NCI-H2196 (cell line): ENCODE measurements around the gene MELK.
A peak's percentile ranks its signal among the peaks of the same experiment; 100 is the strongest.
"Not testable (repeated sequence)": the region's sequence is repeated elsewhere in the genome, so short reads cannot be mapped to it uniquely, and the experiment has no call there.

Experiments used
- DNase-seq: peaks from one replicate; lab custom pipeline; 2025; ENCODE audit not compliant: unreplicated experiment; lab: John Stamatoyannopoulos, UW

The MELK gene

DNA sequence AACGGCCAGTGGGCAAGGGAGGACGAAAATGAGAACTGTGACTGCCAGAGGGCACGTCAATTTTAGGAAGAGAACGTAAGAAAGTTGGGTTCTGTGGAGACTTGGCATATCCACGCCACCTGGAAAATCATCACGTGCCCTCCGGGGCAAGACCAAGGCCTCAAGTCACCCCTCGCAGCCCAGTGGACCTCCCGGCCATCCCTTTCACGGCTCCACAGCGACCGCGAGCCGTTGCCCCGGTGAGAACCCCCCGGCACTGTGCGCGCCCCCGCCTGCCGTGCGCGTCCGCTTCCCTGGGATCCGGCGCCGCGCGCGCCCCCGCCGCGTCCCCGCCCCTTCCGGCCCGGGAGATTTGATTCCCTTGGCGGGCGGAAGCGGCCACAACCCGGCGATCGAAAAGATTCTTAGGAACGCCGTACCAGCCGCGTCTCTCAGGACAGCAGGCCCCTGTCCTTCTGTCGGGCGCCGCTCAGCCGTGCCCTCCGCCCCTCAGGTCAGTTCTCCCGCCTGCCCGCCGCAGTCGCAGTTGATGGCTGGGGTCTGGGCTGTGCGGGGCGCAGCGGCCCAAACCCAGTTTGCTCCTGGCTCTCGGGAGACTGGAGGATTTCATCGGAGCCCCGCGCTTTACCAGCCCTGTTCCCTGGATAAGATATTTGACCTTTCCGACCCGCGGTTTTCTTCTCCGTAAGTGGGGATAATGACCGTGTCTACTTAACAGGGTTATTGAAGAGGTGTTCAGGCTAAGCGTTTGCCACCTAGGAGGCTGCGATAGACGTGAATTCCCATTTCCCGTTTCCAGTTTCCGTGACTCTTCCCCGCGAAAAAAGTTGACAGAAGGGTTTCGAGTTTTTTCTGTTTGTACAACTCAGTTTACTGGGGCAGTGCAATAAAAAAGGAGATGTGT lies at the start of gene MELK:
MELK (plus strand) TSS at position 381 of the 904 bp plus-strand sequence. CDS start 8,787 bp downstream, outside the sequence.
- DNase-seq = peak; percentile 87

DNA sequence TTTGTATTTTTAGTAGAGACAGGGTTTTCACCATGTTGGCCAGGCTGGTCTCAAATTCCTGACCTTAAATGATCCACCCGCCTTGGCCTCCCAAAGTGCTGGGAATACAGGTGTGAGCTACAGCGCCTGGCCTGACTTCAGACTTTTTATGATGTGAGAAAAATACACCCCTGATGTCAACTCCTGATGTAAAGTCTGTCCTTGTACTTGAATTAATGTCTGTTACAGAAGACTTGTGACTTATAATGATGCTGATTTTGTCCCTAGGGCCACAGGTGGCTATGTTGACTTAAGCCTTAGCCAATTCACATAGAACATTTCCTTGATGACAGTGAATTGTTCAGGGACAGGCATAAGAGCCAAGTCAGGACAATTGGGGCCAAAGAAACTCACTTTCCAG lies 42.5 kb upstream of the MELK start:
- no peak for DNase-seq

DNA sequence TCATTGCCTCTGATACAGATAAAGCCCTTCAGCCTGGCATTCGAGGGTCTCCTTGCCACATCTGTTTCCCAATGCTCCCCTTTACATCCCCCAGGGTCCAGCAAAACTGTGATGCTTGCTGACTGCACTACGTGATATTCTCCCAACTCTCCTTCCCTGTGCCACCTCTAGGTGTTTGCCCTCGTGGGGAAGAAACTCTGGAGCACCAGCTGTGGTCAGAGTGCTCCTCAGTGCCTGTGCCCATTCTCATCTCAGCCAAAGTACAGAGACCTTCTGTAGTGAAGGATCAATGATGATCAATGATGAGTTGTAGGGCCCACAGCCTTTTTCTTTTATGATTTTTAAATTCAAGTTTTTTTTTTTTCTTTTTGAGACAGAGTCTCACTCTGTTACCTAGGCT lies 40.3 kb upstream of the MELK start:
- DNase-seq = no peak

DNA sequence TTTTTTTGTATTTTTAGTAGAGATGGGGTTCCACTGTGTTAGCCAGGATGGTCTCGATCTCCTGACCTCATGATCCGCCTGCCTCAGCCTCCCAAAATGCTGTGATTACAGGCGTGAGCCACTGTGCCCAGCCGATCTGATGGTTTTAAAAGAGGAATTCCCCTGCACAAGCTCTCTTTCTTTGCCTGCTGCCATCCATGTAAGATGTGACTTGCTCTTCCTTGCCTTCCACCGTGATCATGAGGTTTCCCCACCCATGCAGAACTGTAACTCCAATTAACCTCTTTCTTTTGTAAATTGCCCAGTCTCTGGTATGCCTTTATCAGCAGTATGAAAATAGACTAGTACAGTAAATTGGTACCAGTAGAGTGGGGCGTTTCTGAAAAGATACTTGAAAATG lies 39.0 kb upstream of the MELK start:
- DNase-seq = not testable (repeated sequence)

DNA sequence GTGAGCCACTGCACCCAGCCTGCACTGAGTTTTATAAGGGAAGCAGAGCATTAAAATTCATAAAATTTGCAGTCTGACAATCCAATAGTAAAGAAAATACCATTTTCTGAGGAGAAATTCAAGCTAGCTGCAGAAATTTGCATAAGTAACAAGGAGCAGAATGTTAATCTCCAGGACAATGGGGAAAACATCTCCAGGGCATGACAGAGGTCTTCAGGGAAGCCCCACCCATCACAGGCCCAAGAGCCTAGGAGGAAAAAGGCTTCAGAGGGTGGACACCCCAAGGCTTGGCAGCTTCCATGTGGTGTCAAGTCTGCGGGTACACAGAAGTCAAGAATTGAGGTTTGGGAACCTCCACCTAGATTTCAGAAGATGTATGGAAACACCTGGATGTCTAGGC lies 37.6 kb upstream of the MELK start:
- no peak for DNase-seq

DNA sequence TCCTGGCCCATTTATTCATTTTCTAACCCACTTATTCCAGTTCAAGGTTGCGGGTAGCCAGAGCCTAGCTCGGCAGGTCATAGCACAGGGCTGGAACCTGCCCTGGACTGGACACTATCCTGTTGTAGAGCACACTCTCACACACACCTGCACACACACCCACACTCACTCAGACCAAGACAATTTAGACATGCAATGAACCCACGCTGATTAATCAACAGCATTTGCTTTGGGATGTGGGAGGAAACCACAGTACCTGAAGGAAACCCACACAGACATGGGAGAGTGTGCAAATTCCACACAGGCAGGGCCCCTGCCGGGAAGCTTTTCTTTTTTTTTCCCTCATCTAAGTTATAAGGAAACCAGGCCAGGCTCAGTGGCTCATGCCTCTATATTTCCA lies 34.8 kb upstream of the MELK start:
- DNase-seq = no peak

DNA sequence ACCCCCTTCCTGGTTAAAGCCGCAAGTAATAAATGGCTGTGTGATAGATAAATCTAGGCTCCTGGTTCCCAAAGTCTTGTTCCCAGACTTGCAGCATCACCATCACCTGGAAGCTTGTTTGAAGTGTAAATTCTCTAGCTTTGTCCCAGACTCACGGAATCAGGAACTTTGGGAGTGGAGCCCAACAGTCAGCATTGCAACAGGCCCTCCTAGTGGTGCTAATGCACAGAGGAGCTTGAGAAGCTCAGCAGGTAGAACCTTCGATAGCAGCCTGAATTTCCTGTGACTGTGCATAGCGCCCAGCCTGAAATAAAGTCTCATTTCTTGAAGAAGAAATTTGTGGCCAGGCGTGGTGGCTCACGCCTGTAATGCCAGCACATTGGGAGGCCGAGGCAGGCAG lies 30.3 kb upstream of the MELK start:
- DNase-seq = no peak

DNA sequence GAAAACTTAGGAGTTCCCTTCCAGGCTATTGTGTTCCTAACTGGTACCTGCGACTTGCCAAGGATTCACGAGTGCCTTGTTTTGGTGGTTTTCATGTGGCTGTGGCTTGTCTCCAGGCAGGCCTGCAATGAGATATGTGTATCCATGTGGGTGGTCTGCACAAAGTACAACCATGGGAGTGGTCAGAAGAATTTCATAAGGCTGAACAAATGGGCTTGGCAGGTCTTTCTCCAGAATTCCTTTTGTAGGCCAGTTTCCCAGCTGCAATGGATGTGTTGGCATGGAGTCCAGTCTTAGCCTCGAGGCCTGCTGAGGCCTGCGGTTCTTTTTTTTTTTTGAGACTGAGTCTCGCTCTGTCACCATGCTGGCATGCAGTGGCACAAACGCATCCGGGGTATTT lies 28.8 kb upstream of the MELK start:
- DNase-seq = no peak

DNA sequence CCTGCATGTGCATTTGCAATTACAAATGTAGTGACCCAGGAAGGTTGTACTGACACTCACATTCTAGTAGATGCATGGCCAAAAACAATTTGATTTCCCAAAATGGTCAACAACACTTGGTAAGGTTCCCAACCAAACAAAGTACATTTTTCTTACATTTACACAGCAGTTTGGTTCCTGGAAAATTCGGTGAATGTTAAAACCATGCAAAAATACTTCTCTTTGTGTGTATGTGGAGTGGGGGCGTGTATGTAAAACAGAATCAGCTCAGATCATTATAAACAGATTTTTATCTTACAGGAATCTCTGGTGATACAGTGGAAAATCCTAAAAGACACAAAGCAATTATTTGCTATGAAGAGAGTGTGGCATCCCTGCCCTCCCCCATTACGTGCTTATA lies 25.1 kb upstream of the MELK start:
- no peak for DNase-seq

DNA sequence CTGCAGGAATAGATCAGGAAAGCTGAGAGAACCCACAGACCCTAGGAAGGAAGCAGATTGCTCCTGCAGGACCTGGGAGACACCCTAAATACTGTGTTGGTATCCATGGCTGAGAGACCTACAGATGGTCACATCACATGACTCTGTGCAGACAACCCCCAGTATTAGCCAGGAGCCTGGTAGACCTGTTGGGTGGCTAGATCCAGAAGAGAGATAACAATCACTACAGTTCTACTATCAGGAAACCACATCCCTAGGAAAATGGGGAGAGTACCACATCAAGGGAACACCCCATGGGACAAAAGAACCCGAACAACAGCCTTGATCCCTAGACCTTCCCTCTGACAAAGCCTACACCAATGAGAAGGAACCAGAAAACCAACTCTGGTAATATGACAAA lies 24.2 kb upstream of the MELK start:
- DNase-seq = no peak

DNA sequence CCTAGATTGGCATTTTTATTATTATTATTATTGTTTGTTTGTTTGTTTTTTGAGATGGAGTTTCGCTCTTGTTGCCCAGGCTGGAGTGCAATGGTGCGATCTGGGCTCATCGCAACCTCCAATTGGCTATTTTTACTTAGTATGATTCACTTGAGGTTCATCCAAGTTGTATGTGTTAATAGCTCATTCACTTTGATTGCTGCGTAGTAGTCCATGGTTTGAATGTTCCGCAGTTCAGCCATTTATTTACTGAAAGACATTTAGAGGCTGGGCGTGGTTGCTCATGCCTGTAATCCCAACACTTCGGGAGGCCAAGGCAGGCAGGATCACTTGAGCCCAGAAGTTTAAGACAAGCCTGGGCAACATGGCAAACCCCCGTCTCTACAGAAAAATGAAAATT lies 22.6 kb upstream of the MELK start:
- no peak for DNase-seq

DNA sequence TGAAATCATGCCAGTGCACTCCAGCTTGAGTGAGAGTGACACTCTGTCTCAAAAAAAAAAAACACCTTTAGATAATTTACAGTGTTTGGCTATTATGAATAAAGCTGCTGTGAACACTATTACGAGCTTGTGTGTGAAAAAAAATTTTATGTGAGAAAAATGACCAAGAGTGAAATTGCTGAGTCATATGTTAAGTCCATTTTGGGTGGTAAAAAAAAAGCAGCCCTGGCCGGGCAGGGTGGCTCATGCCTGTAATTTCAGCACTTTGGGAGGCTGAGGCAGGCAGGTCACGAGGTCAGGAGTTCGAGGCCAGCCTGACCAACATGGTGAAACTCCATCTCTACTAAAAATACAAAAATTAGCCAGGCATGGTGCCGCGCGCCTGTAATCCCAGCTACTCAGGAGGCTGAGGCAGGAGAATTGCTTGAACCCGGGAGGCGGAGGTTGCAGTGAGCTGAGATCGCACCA lies 22.0 kb upstream of the MELK start:
- not testable (repeated sequence) for DNase-seq

DNA sequence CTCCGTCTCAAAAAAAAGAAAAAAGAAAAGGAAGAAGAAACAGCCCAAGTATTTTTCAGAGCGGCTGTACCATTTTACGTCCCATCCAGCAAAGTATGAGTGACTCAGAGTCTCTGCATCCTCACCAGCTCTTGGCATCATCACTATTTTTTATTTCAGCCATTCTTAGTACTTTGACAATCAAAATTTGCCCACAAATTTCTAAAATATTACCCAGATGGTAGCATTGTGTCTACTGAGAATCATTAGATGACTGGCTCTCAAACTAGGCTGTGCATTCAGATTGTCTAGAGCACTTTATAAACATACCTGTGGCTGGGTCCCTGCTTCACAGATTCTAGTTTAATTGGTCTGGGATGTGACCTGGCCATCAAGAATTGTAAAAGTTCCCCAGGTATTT lies 21.6 kb upstream of the MELK start:
- DNase-seq = no peak

DNA sequence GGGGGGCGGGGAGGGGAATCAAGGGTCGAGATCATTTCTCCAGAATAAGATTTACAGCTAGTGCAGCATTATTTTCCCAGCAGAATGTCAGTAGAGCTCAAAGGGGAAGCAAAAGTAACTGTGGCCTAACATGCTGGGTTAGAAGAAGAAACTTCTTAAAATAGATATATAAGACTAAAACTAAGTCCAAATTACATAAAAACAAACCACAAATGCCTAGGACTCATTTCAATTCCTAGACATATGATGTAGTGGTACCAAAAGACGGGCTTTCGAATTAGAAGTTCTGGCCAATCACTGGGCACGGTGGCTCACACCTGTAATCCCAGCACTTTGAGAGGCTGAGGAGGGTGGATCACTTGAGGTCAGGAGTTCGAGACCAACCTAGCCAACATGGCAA lies 20.8 kb upstream of the MELK start:
- DNase-seq = no peak

DNA sequence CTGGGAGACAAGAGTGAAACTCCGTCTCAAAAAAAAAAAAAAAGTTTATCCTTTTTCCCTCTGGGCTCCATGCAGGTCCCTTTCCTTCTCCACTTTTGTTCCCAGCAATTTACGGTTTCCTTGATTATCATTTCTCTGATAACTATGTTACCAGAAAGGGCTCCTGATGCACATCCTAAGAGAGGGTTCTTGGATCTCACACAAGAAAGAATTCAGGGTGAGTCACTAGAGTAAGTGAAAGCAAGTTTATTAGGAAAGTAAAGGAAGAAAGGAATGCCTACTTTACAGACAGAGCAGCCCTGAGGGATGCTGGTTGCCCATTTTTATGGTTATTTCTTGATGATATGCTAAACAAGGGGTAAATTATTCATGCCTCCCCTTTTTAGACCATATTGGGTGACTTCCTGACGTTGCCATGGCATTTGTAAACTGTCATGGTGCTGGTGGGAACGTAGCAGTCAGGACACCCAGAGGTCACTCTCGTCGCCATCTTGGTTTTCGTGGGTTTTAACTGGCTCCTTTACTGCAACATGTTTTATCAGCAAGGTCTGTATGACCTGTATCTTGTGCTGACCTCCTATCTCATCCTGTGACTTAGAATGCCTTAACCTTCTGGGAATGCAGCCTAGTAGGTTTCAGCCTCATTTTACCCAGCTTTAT lies 13.5 kb upstream of the MELK start:
- no peak for DNase-seq

DNA sequence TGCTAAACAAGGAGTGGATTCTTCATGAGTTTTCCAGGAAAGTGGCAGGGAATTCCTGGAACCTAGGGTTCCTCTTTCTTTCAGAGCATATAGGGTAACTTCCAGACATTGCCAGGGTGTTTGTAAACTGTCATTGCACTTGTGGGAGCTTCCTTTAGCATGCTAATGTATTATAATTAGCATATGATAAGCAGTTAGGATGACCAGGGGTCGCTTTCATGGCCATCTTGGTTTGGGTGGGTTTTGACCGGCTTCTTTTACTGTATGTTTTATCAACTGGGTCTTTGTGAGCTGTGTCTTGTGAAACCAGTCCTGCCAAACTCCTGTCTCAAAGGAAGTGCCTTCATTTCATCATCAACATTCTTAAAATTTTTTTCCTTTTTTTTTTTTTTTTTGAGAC lies 11.9 kb upstream of the MELK start:
- DNase-seq = no peak

DNA sequence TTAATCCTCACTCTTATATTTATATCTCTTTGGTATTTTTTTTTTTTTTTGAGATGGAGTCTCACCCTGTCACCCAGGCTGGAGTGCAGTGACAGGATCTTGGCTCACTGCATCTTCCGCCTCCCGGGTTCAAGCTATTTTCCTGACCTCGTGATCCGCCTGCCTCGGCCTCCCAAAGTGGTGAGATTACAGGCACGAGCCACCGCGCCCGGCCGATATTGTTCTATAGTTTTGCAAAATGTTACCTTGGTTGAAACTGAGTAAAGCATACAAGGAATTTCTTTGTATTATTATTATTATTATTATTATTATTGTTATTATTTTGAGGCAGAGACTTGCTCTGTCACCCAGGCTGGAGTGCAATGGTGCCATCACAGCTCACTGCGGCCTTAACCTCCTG lies 9.9 kb upstream of the MELK start:
- DNase-seq = not testable (repeated sequence)

DNA sequence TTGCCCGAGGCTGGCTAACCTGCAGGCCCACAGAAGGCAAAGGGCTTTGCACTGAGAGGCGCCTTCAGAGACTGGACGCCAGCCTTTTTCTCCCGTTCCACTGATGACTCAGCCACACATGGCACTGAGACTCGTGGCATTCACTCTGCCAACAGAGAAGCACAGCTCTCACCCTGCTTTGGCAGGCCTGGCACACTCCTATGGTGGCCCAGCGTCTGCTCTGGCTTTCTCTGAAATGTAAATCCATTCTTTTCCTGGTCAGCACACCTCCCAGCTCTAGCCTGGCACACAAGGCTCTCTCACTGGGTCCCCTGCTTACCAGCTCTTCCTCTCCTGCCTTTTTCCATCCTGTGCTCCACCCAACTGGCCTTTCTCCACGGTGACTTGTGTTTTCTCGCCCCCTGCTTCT lies 5.9 kb upstream of the MELK start:
- peak; percentile 33 for DNase-seq

DNA sequence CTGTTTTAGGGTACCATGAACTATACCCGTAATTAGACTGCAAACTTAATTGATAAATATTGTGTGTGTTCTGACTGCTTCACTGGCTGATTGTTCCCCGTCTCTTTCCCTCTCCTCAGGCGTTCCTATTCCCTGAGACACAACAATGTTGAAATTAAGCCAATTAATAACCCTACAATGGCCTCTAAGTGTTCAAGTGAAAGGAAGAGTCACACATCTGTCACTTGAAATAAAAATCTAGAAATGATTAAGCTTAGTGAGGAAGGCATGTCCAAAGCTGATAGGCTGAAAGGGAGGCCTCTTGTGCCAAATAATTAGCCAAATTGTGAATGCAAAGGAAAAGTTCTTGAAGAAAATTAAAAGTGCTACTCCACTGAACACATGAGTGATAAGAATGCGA lies 4.0 kb upstream of the MELK start:
- DNase-seq = not testable (repeated sequence)

DNA sequence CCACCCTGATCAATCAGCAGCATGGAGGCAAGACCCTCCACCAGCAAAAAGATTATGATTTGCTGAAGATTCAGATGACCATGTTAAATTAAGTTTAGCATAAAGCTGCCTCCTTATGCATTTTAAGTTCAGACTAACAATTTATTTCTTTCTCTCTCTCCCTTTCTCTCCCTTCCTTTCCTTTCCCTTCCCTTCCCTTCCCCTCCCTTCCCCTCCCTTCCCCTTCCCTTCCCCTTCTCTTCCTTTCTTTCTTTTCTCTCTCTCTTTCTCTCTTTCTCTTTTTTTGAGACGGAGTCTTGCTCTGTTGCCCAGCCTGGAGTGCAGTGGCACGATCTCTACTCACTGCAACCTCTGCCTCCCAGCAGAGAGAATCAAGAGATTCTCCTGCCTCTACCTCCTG lies 1.4 kb upstream of the MELK start:
- DNase-seq = no peak

DNA sequence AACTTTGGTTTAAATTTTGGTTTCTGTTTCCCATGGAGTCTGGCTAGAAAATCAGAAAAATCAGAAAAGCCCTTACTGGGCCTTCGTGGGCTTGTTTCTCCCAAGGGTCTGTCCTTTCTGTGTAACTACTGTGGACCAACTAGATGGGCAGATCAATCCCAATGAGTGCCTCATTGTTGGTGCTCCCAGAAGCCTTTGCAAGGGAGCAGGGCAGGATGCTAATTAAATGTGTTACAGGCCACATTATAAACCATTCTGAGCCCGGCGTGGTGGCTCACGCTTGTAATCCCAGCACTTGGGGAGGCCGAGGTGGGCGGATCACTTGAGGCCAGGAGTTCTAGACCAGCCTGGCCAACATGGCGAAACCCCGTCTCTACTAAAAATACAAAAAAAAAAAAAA lies 1.4 kb downstream of the MELK start:
- DNase-seq = not testable (repeated sequence)

DNA sequence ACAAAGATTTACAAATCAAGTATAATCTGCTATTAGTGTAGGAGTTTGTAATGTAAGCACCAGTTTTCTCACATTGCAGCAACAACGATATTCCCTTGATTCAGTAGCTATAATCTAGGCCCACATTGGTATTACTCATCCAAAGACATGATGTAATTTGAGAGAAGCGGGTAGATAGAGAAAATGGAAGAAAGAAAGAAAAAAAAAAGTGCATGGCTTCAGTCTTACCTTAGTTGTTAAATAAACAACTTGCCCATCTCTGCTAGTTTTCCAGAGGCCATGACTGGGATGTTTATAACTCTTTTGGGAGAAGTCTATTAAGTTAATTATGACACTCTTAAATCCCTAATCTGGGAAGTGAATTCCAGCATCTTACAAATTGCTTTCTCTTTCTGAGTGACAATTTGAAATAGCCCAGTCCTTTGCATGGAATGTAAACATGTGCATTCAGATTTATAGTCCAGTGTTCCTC lies 2.8 kb downstream of the MELK start:
- no peak for DNase-seq
